HepG2 (cell line): Measurements from ENCODE around the gene PTMA. TPM values are rescaled to one million over a fixed set of nuclear protein-coding genes. Genes with fewer than 3 reads are reported as not detected.
A peak's percentile ranks its signal among the peaks of the same experiment; 100 is the strongest.

Experiments
- GTF2F1 ChIP-seq: fragments of 150-350 bp; IDR thresholded peaks from 2 replicates; pipeline ENCODE4 v1.6.1; 2014; ENCODE audit warnings: low read length
- HIC2 ChIP-seq: sonication (generic); formaldehyde crosslinking; IDR thresholded peaks from 2 replicates; pipeline ENCODE4 v1.9.0; 2022; ENCODE audit warnings: low read depth, missing genetic modification reagents
- HOXA3 ChIP-seq: sonication (generic); formaldehyde crosslinking; IDR thresholded peaks from 2 replicates; pipeline ENCODE4 v1.5.0; 2020; ENCODE audit warnings: missing genetic modification reagents
- KDM2A ChIP-seq: sonication (generic); formaldehyde crosslinking; IDR thresholded peaks from 2 replicates; pipeline ENCODE4 v1.4.0; 2020; ENCODE audit warnings: low read depth, missing genetic modification reagents, borderline replicate concordance
- MEF2D ChIP-seq: sonication (generic); formaldehyde crosslinking; IDR thresholded peaks from 2 replicates; pipeline ENCODE4 v1.5.1; 2020; ENCODE audit warnings: mild to moderate bottlenecking, missing genetic modification reagents
- MXD3 ChIP-seq: IDR thresholded peaks from 2 replicates; pipeline ENCODE4 v1.6.1; 2016; ENCODE audit warnings: mild to moderate bottlenecking, missing biosample characterization, missing genetic modification reagents
- NR1H2 ChIP-seq: sonication (generic); formaldehyde crosslinking; IDR thresholded peaks from 2 replicates; pipeline ENCODE4 v1.8.1; 2022; ENCODE audit warnings: low read depth, missing genetic modification reagents, borderline replicate concordance
- PCBP1 ChIP-seq: fragments of 200-400 bp; formaldehyde crosslinking; IDR thresholded peaks from 2 replicates; pipeline ENCODE4 v1.6.1; 2017; ENCODE audit warnings: mild to moderate bottlenecking, low read depth, low read length, borderline replicate concordance
- RNF219 ChIP-seq: sonication (generic); formaldehyde crosslinking; IDR thresholded peaks from 2 replicates; pipeline ENCODE4 v1.5.0; 2020; ENCODE audit warnings: mild to moderate bottlenecking, missing genetic modification reagents
- SMAD3 ChIP-seq: sonication (generic); formaldehyde crosslinking; IDR thresholded peaks from 2 replicates; pipeline ENCODE4 v1.4.0; 2020; ENCODE audit warnings: missing genetic modification reagents
- SOX6 ChIP-seq, 2 experiments: fragments of 450-650 bp in 1 of 2; sonication (generic) in 1 of 2; formaldehyde crosslinking in 1 of 2; IDR thresholded peaks; 2 replicates each; pipeline versions ENCODE4 v1.4.0 to v1.6.1; 2017 to 2020; ENCODE audit warnings: antibody characterized with exemption in 1 of 2, mild to moderate bottlenecking in 1 of 2, missing genetic modification reagents in 1 of 2
- TEF ChIP-seq: sonication (generic); formaldehyde crosslinking; IDR thresholded peaks from 2 replicates; pipeline ENCODE4 v1.5.0; 2020; ENCODE audit warnings: missing genetic modification reagents
- TRAFD1 ChIP-seq: sonication (generic); formaldehyde crosslinking; IDR thresholded peaks from 2 replicates; pipeline ENCODE4 v1.5.1; 2020; ENCODE audit warnings: missing genetic modification reagents, mild to moderate bottlenecking, borderline replicate concordance
- ZBTB44 ChIP-seq: sonication (generic); formaldehyde crosslinking; IDR thresholded peaks from 2 replicates; pipeline ENCODE4 v1.4.0; 2020; ENCODE audit warnings: missing genetic modification reagents
- ZMYM4 ChIP-seq: sonication (generic); formaldehyde crosslinking; IDR thresholded peaks from 2 replicates; pipeline ENCODE4 v1.8.1; 2023; ENCODE audit warnings: mild to moderate bottlenecking, missing genetic modification reagents
- ZNF205 ChIP-seq: IDR thresholded peaks from 2 replicates; pipeline ENCODE4 v1.6.1; 2018; ENCODE audit warnings: missing biosample characterization, missing genetic modification reagents
- ZNF414 ChIP-seq: sonication (generic); formaldehyde crosslinking; IDR thresholded peaks from 2 replicates; pipeline ENCODE4 v1.5.0; 2020; ENCODE audit warnings: missing genetic modification reagents
- ZNF703 ChIP-seq: sonication (generic); formaldehyde crosslinking; IDR thresholded peaks from 2 replicates; pipeline ENCODE4 v1.5.1; 2020; ENCODE audit warnings: missing genetic modification reagents, mild to moderate bottlenecking, moderate library complexity, borderline replicate concordance
- polyA plus RNA-seq, 8 experiments: library from polyadenylated mRNA; depleted of rRNA in 3 of 8; stranded (reverse) in 7 of 8; unstranded in 1 of 8; fragments of >200 nt; fragmentation: Illumina TruSeq in 4 of 8; extraction: Trizol in 4 of 8; gene quantifications; 2 replicates each; pipeline versions ENCODE4 v1.2.1 to v1.2.3, GENCODE V29; 2011 to 2016; ENCODE audit warnings: low read depth in 4 of 8, missing spikeins in 1 of 8, mixed read lengths in 1 of 8; ENCODE audit not compliant: insufficient read depth in 1 of 8
- total RNA-seq, 5 experiments: library from RNA; depleted of rRNA; stranded (reverse); fragments of >200 nt; fragmentation: Illumina TruSeq; extraction: Trizol; gene quantifications; 2 replicates each; pipeline ENCODE4 v1.2.3, GENCODE V29; 2016; ENCODE audit warnings: low read depth in 1 of 5

The PTMA gene
- total and polyA plus RNA-seq, 2 of the 13 experiments (the other 11 are each of a cell fraction or from before 2014, with no cell fraction given) = 190 to 1,086 TPM

- peak; percentile 52; the same call in 1 of the 2 replicates for TF ChIP-seq ZMYM4
- TF ChIP-seq KDM2A (CRISPR knock-in tag) = peak; percentile 61; the same call in 1 of the 2 replicates
- TF ChIP-seq RNF219 (CRISPR knock-in tag) = no peak
- no peak for TF ChIP-seq ZBTB44 (CRISPR knock-in tag)
- TF ChIP-seq ZNF414 (CRISPR knock-in tag) = no peak
- TF ChIP-seq HIC2 (CRISPR knock-in tag) = no peak
- TF ChIP-seq SOX6 (IDR thresholded peaks at IDR 0.05) = no peak
- TF ChIP-seq SOX6 (CRISPR knock-in tag; IDR thresholded peaks at IDR 0.05) = no peak
- no peak for TF ChIP-seq GTF2F1
- TF ChIP-seq SMAD3 (CRISPR knock-in tag) = no peak
- TF ChIP-seq NR1H2 (CRISPR knock-in tag) = no peak
- TF ChIP-seq PCBP1 = 0 out of 2 replicates have a peak, but pooled peaks have one; percentile 69
- peak; percentile 30; the same call in 1 of the 2 replicates for TF ChIP-seq MEF2D (CRISPR knock-in tag)
- TF ChIP-seq HOXA3 = peak; percentile 39
- TF ChIP-seq TEF (CRISPR knock-in tag) = no peak
- peak; percentile 53; the same call in 1 of the 2 replicates for TF ChIP-seq ZNF205 (CRISPR knock-in tag)
- TF ChIP-seq MXD3 = 0 out of 2 replicates have a peak, but pooled peaks have one; percentile 28
- TF ChIP-seq ZNF703 (CRISPR knock-in tag) = no peak
- no peak for TF ChIP-seq TRAFD1 (CRISPR knock-in tag)
These were observed 41.9 kb upstream of the PTMA start (continued) for GRCh38 chr2:231666171-231667095.
